Ovary (tissue), 3 donors: ENCODE results near the gene HAND2.

Experiments
- CTCF ChIP-seq, 3 donors: fragments of 450-650 bp in 2 of 3; fragments of 200-600 bp in 1 of 3; IDR thresholded peaks; one replicate each; pipeline versions ENCODE4 v1.5.1 to v1.8.0; 2016 to 2022; ENCODE audit warnings: antibody characterized with exemption in 3 of 3, mild to moderate bottlenecking in 1 of 3
- EP300 ChIP-seq: sonication (generic); formaldehyde crosslinking; IDR thresholded peaks from one replicate; pipeline ENCODE4 v1.6.1; 2017; ENCODE audit warnings: antibody characterized with exemption
- POLR2A ChIP-seq: fragments of 450-650 bp; IDR thresholded peaks from one replicate; pipeline ENCODE4 v1.6.1; 2017; ENCODE audit warnings: antibody characterized with exemption, mild to moderate bottlenecking, moderate library complexity
- donor health status: DM: no; HTN: no; CAD: no.

GRCh38 chr4:173520921-173521466 lies 9.0 kb downstream of the HAND2 start:
- no peak for TF ChIP-seq CTCF (IDR thresholded peaks at IDR 0.05)
- TF ChIP-seq EP300: no peak
- no peak for TF ChIP-seq POLR2A
